ENCODE data around the gene DOK5. TPM values are rescaled to one million over a fixed set of nuclear protein-coding genes. Genes with fewer than 3 reads are reported as not detected.

The DOK5 gene
- total and polyA plus RNA-seq, 2 of the 8 experiments (the other 6 are each of a cell fraction or from before 2014, with no cell fraction given), result 8.9 to 15.0 TPM

DNA sequence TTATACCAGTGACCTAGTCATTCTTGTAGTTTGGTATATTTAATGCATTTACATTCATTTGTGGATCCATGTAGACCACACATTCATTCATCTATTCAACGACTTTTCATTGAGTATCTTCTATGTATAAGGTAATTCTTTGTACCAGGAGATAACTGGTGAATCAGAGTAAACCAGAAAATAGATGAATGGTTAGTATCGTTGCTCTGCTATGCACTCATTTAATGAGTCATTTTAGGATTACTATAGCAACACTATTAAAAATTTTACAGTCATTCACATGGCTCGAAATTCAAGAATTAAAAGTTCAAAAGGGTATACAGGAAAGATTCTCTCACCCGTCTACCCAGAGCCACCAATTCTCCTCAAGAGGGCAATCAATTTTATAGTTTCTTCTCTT, 26.8 kb downstream of the DOK5 start:
- H3K4ac ChIP-seq (replicated peaks; ENCODE audit: insufficient read length, low read depth, low read length), result no peak overlapping the region
- ChIA-PET CTCF (ENCODE audit: partially characterized antibody) (no interaction called here), POLR2A (ENCODE audit: partially characterized antibody) (no interaction called here)
- no peak overlapping the region for H4K8ac ChIP-seq (ENCODE audit: extremely low read depth, insufficient read depth, low read length)
- no peak overlapping the region for H2BK120ac ChIP-seq (replicated peaks; ENCODE audit: low read depth, low read length)
- no peak for FAIRE-seq
- H2BK5ac ChIP-seq (ENCODE audit: low read depth, low read length), result no peak overlapping the region
- no peaks in the 10 kb centered on the region for H4K20me1 ChIP-seq (replicated peaks in 1 of 2; ENCODE audit: control insufficient read depth in 1 of 2, insufficient read depth in 2 of 2, low read length in 2 of 2)
- 82% methylated on average over 4 of the region's 4 CpGs; no CpG with 5 or more reads in 1 of the 2 experiments for WGBS, 2 experiments (ENCODE audit: extremely low coverage in 1 of 2, insufficient coverage in 1 of 2, insufficient read length in 1 of 2, insufficient replicate concordance in 2 of 2, low coverage in 1 of 2, low lambda C conversion rate in 2 of 2, missing lambda C conversion rate in 1 of 2)
- H2AK5ac ChIP-seq (ENCODE audit: low read depth, low read length), result no peak overlapping the region
- no peaks in the 10 kb centered on the region for H3K9me3 ChIP-seq (ENCODE audit: insufficient read depth in 2 of 2, low read depth in 1 of 2, low read length in 1 of 2)
- H3K27me3 ChIP-seq (replicated peaks in 1 of 4; ENCODE audit: control insufficient read depth in 3 of 4, extremely low read depth in 1 of 4, insufficient read depth in 3 of 4, low read length in 3 of 4), result no peaks in the 10 kb centered on the region
- H2BK12ac ChIP-seq (ENCODE audit: low read depth, low read length), result no peak overlapping the region
- H2AFZ ChIP-seq (ENCODE audit: low read length), result no peak overlapping the region
- no peak overlapping the region for H3K56ac ChIP-seq (replicated peaks; ENCODE audit: insufficient read length, low read depth, low read length)
- H2BK15ac ChIP-seq (ENCODE audit: low read length), result no peak overlapping the region
- no peaks in the 10 kb centered on the region for H3K79me2 ChIP-seq (ENCODE audit: control insufficient read depth in 1 of 2, insufficient read depth in 2 of 2, low read length in 2 of 2)
- no peak for DNase-seq (ENCODE audit: low read depth in 1 of 2, low spot score in 2 of 2)
- no peak overlapping the region for H3K27ac ChIP-seq (ENCODE audit: low read depth, low read length)
- no peak overlapping the region for H3K14ac ChIP-seq (ENCODE audit: insufficient read length)
- no peak overlapping the region for H3K18ac ChIP-seq (ENCODE audit: extremely low read depth, low read length)
- no peak overlapping the region for H4K5ac ChIP-seq (ENCODE audit: insufficient read length, low read depth, low read length)
- H3K4me3 ChIP-seq (ENCODE audit: extremely low read depth in 1 of 4, insufficient read depth in 2 of 4, low read depth in 3 of 4, low read length in 4 of 4), result no peak overlapping the region
- H4K91ac ChIP-seq (replicated peaks; ENCODE audit: insufficient read length, low read length), result no peak overlapping the region
- H3K23me2 ChIP-seq (ENCODE audit: low read depth, low read length), result no peaks in the 10 kb centered on the region
- no peaks in the 10 kb centered on the region for H3K36me3 ChIP-seq (ENCODE audit: control insufficient read depth in 2 of 4, insufficient read depth in 4 of 4, low read length in 3 of 4)
- H2BK20ac ChIP-seq (ENCODE audit: low read length), result no peak overlapping the region
- H3K4me1 ChIP-seq (replicated peaks in 1 of 4; ENCODE audit: control insufficient read depth in 3 of 4, insufficient read depth in 4 of 4, low read length in 3 of 4), result no peaks in the 10 kb centered on the region
- H3K4me2 ChIP-seq (ENCODE audit: insufficient read depth in 1 of 2, low read depth in 2 of 2, low read length in 2 of 2), result no peak overlapping the region
- no peak overlapping the region for H3K23ac ChIP-seq (ENCODE audit: insufficient read length)
- no peaks in the 10 kb centered on the region; the same call in 1 of the 2 replicates for H3K79me1 ChIP-seq (ENCODE audit: low read depth, low read length)
- no peak overlapping the region for H3K9ac ChIP-seq (replicated peaks in 1 of 4; ENCODE audit: extremely low read depth in 1 of 4, low read depth in 3 of 4, low read length in 3 of 4)
- TF ChIP-seq, protein P1, sequence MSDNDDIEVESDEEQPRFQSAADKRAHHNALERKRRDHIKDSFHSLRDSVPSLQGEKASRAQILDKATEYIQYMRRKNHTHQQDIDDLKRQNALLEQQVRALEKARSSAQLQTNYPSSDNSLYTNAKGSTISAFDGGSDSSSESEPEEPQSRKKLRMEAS (IDR thresholded peaks at IDR 0.05), result no peak
